Trophoblast cell (in vitro differentiated cells and primary cell): ENCODE measurements around the gene FRMD1.

Experiments used
- DNase-seq, 2 donors: peaks; one replicate each; pipeline ENCODE4 v3.0.0-alpha.2; 2016
- H2AFZ ChIP-seq: 2 replicates; pipeline ENCODE4 v1.6.1; 2013; ENCODE audit warnings: low read length, moderate library complexity, mild to moderate bottlenecking; ENCODE audit not compliant: insufficient read depth, poor library complexity
- H2AK5ac ChIP-seq: 2 replicates; pipeline ENCODE4 v1.6.1; 2013; ENCODE audit warnings: mild to moderate bottlenecking, low read length
- H2BK120ac ChIP-seq: 2 replicates; pipeline ENCODE4 v1.6.1; 2013; ENCODE audit warnings: low read length, mild to moderate bottlenecking, moderate library complexity; ENCODE audit not compliant: insufficient read depth, poor library complexity
- H2BK12ac ChIP-seq: 2 replicates; pipeline ENCODE4 v1.6.1; 2013; ENCODE audit warnings: mild to moderate bottlenecking, low read length, moderate library complexity
- H2BK5ac ChIP-seq: 2 replicates; pipeline ENCODE4 v1.6.1; 2013; ENCODE audit warnings: low read length, low read depth, moderate library complexity, mild to moderate bottlenecking; ENCODE audit not compliant: poor library complexity
- H3K14ac ChIP-seq: 2 replicates; pipeline ENCODE4 v1.6.1; 2013; ENCODE audit warnings: mild to moderate bottlenecking, low read length
- H3K18ac ChIP-seq: 2 replicates; pipeline ENCODE4 v1.6.1; 2013; ENCODE audit warnings: mild to moderate bottlenecking, low read length
- H3K23ac ChIP-seq: 2 replicates; pipeline ENCODE4 v1.6.1; 2013; ENCODE audit warnings: low read length
- H3K27ac ChIP-seq: 2 replicates; pipeline ENCODE4 v1.5.1; 2013; ENCODE audit warnings: low read depth, mild to moderate bottlenecking, inconsistent platforms, low read length, moderate library complexity
- H3K27me3 ChIP-seq: 2 replicates; pipeline ENCODE4 v1.6.1; 2013; ENCODE audit warnings: inconsistent platforms, mild to moderate bottlenecking, low read length, moderate library complexity; ENCODE audit not compliant: insufficient read depth
- H3K36me3 ChIP-seq, 2 experiments: 1 replicate in 1 of 2; 2 replicates in 1 of 2; pipeline ENCODE4 v1.6.1; 2013; ENCODE audit warnings: low read length in 2 of 2, mild to moderate bottlenecking in 2 of 2, moderate library complexity in 1 of 2; ENCODE audit not compliant: insufficient read depth in 2 of 2, control insufficient read depth in 1 of 2
- H3K4ac ChIP-seq: 2 replicates; pipeline ENCODE4 v1.6.1; 2013; ENCODE audit warnings: low read depth, mild to moderate bottlenecking, low read length, moderate library complexity
- H3K4me1 ChIP-seq, 2 experiments: 1 replicate in 1 of 2; 2 replicates in 1 of 2; pipeline ENCODE4 v1.6.1; 2013; ENCODE audit warnings: low read length in 2 of 2, mild to moderate bottlenecking in 2 of 2, moderate library complexity in 1 of 2; ENCODE audit not compliant: insufficient read depth in 2 of 2, control insufficient read depth in 1 of 2
- H3K4me2 ChIP-seq: 2 replicates; pipeline ENCODE4 v1.6.1; 2013; ENCODE audit warnings: inconsistent platforms, mild to moderate bottlenecking, low read length, moderate library complexity
- H3K4me3 ChIP-seq: 2 replicates; pipeline ENCODE4 v1.5.1; 2013; ENCODE audit warnings: mild to moderate bottlenecking, low read depth, low read length, inconsistent platforms
- H3K79me1 ChIP-seq: one replicate; pipeline ENCODE4 v1.6.1; 2013; ENCODE audit warnings: low read length
- H3K79me2 ChIP-seq: 2 replicates; pipeline ENCODE4 v1.6.1; 2013; ENCODE audit warnings: low read length, mild to moderate bottlenecking; ENCODE audit not compliant: control insufficient read depth, insufficient read depth, poor library complexity
- H3K9ac ChIP-seq: 2 replicates; pipeline ENCODE4 v1.6.1; 2013; ENCODE audit warnings: mild to moderate bottlenecking, low read length
- H3K9me3 ChIP-seq: 2 replicates; pipeline ENCODE4 v1.6.1; 2013; ENCODE audit warnings: low read depth, mild to moderate bottlenecking, control low read depth, inconsistent platforms, low read length; ENCODE audit not compliant: insufficient read depth
- H4K12ac ChIP-seq: 2 replicates; pipeline ENCODE4 v1.6.1; 2013; ENCODE audit warnings: low read depth, mild to moderate bottlenecking, low read length, moderate library complexity
- H4K8ac ChIP-seq: 2 replicates; pipeline ENCODE4 v1.6.1; 2013; ENCODE audit warnings: low read depth, mild to moderate bottlenecking, low read length, moderate library complexity
- H4K91ac ChIP-seq: one replicate; pipeline ENCODE4 v1.6.1; 2013; ENCODE audit warnings: low read depth, mild to moderate bottlenecking, low read length, moderate library complexity
- WGBS: extraction: QIAGEN DNeasy Blood & Tissue Kit; methylation state at CpG from one replicate; pipeline ENCODE4 v1.1.7; 2013; ENCODE audit warnings: missing lambda C conversion rate; ENCODE audit not compliant: insufficient read length, insufficient coverage; ENCODE audit errors: extremely low coverage; 5-methylcytosine and 5-hydroxymethylcytosine counted together

The FRMD1 gene

DNA sequence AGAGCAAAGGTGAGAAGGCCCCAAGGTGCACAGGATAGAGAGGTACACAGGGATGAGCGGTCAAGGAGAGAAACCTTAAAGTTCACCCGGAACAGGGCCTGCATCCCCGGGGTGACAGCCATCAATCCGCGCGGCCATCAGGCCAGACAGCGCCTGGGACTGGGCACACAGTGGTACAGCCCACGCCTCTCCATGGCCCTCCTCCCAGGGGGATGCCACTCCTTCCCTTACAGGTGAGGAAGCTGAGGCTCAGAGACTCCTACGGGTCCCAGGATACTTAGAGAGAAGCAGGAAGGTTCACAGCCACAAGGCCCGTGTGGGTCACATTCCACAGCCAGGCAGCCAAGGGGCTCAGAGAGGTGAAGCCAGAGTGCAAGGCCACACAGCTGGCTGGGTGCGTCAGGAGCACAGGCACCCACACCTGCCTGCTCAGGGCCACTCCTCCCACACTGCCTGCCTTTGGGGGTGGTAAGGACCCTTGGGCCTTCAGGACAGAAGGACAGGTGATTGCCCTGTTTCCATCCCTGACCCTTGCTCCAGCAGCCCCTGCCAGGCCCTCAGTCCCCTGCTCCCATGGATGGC, 14.7 kb downstream of the FRMD1 start:
- Histone ChIP-seq H3K14ac (no peak overlapping the region), H3K9me3 (peaks cover 7% of the 10 kb centered on the region), H2BK5ac (no peak overlapping the region), H3K79me1 (no peaks in the 10 kb centered on the region), H4K12ac (no peak overlapping the region), H2BK12ac (no peak overlapping the region), H3K27ac (no peak overlapping the region), H3K79me2 (no peaks in the 10 kb centered on the region), H3K18ac (no peak overlapping the region), H3K36me3 (no peaks in the 10 kb centered on the region), H3K23ac (no peak overlapping the region), H2AK5ac (no peak overlapping the region), H3K4ac (no peak overlapping the region), H3K9ac (no peak overlapping the region), H4K91ac (no peak overlapping the region), H2BK120ac (no peak overlapping the region), H2AFZ (no peak overlapping the region), H3K4me2 (no peak overlapping the region), H4K8ac (no peak overlapping the region), H3K27me3 (no peaks in the 10 kb centered on the region), H3K4me3 (no peak overlapping the region), H3K4me1 (no peaks in the 10 kb centered on the region)
- WGBS, result no CpG with 5 or more reads among the region's 11 CpGs
- DNase-seq, result no peak

DNA sequence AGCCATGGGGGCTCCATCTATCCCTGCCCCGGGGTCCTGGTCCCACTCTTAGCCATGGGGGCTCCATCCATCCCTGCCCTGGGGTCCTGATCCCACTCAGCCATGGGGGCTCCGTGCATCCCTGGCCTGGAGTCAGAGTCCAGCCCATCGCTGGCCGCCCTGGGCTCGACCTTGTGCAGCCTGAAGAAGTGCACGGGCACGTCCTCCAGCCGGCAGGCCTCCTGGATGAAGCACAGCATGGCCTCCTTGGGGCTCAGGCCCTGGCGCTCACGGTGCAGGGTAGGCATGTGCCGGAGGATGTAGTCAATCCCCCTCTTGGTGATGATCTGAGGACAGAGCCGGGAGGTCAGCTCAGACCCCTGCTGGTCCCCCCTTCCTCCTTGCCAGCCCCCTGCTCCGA, 15.6 kb downstream of the FRMD1 start:
- Histone ChIP-seq H3K79me1 (no peaks in the 10 kb centered on the region), H4K91ac (no peak overlapping the region), H3K9ac (no peak overlapping the region), H3K4me3 (no peak overlapping the region), H2BK12ac (no peak overlapping the region), H3K23ac (no peak overlapping the region), H4K12ac (no peak overlapping the region), H3K27me3 (no peaks in the 10 kb centered on the region), H3K27ac (no peak overlapping the region), H3K14ac (no peak overlapping the region), H2BK120ac (no peak overlapping the region), H3K4ac (no peak overlapping the region), H3K4me2 (no peak overlapping the region), H3K79me2 (no peaks in the 10 kb centered on the region), H2AFZ (no peak overlapping the region), H3K4me1 (no peaks in the 10 kb centered on the region), H3K18ac (no peak overlapping the region), H4K8ac (no peak overlapping the region), H2AK5ac (no peak overlapping the region), H2BK5ac (no peak overlapping the region), H3K9me3 (peaks cover 8% of the 10 kb centered on the region), H3K36me3 (no peaks in the 10 kb centered on the region)
- no CpG with 5 or more reads among the region's 13 CpGs for WGBS
- DNase-seq, result no peak

DNA sequence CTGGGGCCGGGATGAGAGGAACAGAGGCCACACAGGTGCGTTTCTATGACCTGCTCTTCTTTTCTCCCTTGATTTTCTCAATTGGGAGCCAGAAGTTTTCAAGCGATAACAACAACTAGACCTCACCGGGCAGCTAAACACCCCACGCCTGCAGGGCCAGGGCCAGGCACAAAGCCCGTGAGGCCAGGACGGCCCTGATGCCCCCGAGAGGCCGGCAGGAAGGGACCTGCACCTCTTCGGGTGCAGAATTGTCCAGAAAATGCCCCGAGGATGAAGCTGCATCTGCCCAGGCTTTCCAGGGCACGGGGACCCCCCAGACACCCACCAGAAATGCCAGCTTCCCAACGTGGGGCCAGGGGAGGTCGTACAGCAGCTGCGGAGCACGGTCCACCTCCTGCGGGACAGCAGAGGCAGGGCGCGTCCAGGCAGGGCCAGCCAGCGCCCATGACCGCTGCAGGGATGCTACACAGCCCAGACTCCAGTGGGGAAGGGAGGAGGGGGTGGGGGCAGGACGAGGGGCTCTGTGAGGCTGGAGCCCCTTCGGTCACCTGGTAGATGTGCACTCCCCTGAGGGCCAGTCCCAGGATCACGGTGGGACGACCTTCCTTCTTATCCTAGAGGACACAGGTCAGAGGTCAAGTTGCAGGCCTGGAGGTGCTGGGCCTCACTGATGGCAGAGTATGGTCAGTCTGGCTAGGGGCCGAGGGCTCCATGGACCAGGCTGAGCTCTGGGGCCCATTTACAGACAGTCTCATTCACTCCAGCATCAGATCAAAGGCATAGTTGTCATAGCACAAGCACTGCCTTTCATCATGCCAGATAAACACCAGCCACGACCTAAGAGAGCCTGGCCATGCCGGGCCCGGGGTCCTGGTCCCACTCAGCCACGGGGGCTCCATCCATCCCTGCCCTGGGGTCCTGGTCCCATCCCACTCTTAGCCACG, 16.4 kb downstream of the FRMD1 start:
- Histone ChIP-seq H3K79me2 (no peaks in the 10 kb centered on the region), H4K91ac (no peak overlapping the region), H3K9ac (no peak overlapping the region), H2BK12ac (no peak overlapping the region), H3K4me2 (no peak overlapping the region), H3K9me3 (peaks cover 8% of the 10 kb centered on the region), H3K23ac (no peak overlapping the region), H4K12ac (no peak overlapping the region), H3K36me3 (no peaks in the 10 kb centered on the region), H3K4me3 (no peak overlapping the region), H3K4ac (no peak overlapping the region), H2AK5ac (no peak overlapping the region), H3K14ac (no peak overlapping the region), H3K18ac (no peak overlapping the region), H4K8ac (no peak overlapping the region), H3K27ac (no peak overlapping the region), H3K27me3 (no peaks in the 10 kb centered on the region), H2AFZ (no peak overlapping the region), H2BK120ac (no peak overlapping the region), H3K79me1 (no peaks in the 10 kb centered on the region), H2BK5ac (no peak overlapping the region), H3K4me1 (no peaks in the 10 kb centered on the region)
- DNase-seq, result no peak
- WGBS, result no CpG with 5 or more reads among the region's 31 CpGs

DNA sequence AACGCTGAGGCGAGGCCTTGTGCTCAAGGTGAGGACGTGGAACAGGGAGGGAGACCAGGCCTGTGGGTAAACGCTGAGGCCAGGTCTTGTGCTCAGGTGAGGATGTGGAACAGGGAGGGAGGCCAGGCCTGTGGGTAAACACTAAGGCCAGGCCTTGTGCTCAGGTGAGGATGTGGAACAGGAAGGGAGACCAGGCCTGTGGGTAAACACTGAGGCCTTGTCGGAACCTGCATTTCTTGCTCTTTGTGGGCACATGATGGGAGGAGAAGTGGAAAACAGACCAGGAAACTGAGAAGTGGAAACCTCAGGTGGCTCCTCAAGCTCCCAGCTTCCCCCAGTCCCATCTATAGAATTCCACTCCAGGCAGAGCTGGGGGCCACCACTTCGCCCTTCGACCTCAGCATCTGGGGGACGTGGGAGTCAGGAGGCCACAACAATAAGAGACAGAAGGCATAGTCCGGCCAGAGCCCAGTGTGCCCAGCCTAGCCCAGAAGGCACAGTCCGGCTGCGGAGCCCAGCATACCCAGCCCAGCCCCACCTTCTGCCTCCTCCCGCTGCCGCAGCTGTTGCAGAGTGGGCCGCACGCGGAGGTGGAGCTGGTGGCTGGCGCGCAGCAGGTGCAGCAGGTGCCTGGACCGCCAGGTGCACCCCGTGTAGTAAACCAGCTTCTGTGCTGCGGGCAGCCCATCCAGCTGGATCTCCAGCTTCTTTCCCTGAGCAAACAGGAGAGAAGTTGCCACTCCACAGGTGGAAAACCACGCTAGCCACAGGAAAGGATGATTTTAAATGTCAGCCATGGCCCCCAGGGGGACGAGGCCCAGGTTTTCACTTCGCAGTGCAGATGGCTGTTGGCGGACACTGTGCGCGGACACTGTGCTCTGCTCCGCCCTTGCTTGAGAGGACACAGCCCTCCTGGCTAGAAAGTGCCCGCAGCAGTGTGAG, 17.5 kb downstream of the FRMD1 start:
- Histone ChIP-seq H3K23ac (peak overlapping the region; percentile 31), H2BK5ac (no peak overlapping the region), H4K12ac (no peak overlapping the region), H3K9me3 (peaks cover 9% of the 10 kb centered on the region), H3K4ac (no peak overlapping the region), H2AK5ac (peak overlapping the region; percentile 16), H2AFZ (no peak overlapping the region), H3K14ac (peak overlapping the region; percentile 9), H3K9ac (no peak overlapping the region), H3K4me3 (no peak overlapping the region), H3K79me2 (no peaks in the 10 kb centered on the region), H3K4me2 (no peak overlapping the region), H3K18ac (no peak overlapping the region), H3K79me1 (no peaks in the 10 kb centered on the region), H3K4me1 (no peaks in the 10 kb centered on the region), H4K8ac (no peak overlapping the region), H2BK120ac (no peak overlapping the region), H3K27me3 (no peaks in the 10 kb centered on the region), H3K36me3 (no peaks in the 10 kb centered on the region), H2BK12ac (no peak overlapping the region), H4K91ac (no peak overlapping the region), H3K27ac (no peak overlapping the region)
- DNase-seq, result no peak
- WGBS, result no CpG with 5 or more reads among the region's 29 CpGs
